Neural cell (in vitro differentiated cells): ENCODE data around the gene HOXD8. TPM values are rescaled to one million over a fixed set of nuclear protein-coding genes. Genes with fewer than 3 reads are reported as not detected.

Experiments
- H2AFZ ChIP-seq: fragments of 200-600, 300-800 bp; sonication (generic), shearing (Covaris generic); 2 replicates; pipeline ENCODE4 v1.6.0; 2014; ENCODE audit warnings: low read depth, mild to moderate bottlenecking, antibody characterized with exemption, low read length, moderate library complexity
- H3F3A ChIP-seq: fragments of 200-600 bp; shearing (Covaris generic); 2 replicates; pipeline ENCODE4 v1.6.1; 2016; ENCODE audit warnings: mild to moderate bottlenecking, moderate library complexity, mixed read lengths, antibody characterized with exemption, low read length; ENCODE audit not compliant: insufficient read depth, poor library complexity, severe bottlenecking
- H3K27ac ChIP-seq: fragments of 200-600, 300-800 bp; sonication (generic), shearing (Covaris generic); 2 replicates; pipeline ENCODE4 v1.5.1; 2014; ENCODE audit warnings: mild to moderate bottlenecking, low read length, moderate library complexity
- H3K27me3 ChIP-seq: fragments of 300-800, 200-600 bp; sonication (generic), shearing (Covaris generic); 2 replicates; pipeline ENCODE4 v1.6.0; 2014; ENCODE audit warnings: mild to moderate bottlenecking, low read depth, low read length, moderate library complexity; ENCODE audit not compliant: insufficient read depth
- H3K36me3 ChIP-seq: fragments of 300-800, 200-600 bp; sonication (generic), shearing (Covaris generic); 2 replicates; pipeline ENCODE4 v1.5.1; 2014; ENCODE audit warnings: mild to moderate bottlenecking, antibody characterized with exemption, low read length, moderate library complexity; ENCODE audit not compliant: insufficient read depth
- H3K4me2 ChIP-seq: fragments of 300-800, 200-600 bp; sonication (generic), shearing (Covaris generic); 2 replicates; pipeline ENCODE4 v1.6.0; 2014; ENCODE audit warnings: mild to moderate bottlenecking, low read length
- H3K4me3 ChIP-seq: fragments of 300-800, 200-600 bp; sonication (generic), shearing (Covaris generic); 2 replicates; pipeline ENCODE4 v1.5.1; 2014; ENCODE audit warnings: mild to moderate bottlenecking, low read length, moderate library complexity
- H3K79me2 ChIP-seq: fragments of 200-600 bp; shearing (Covaris generic); replicated peaks from 2 replicates; pipeline ENCODE4 v1.6.0; 2014; ENCODE audit warnings: mild to moderate bottlenecking, low read length, moderate library complexity; ENCODE audit not compliant: insufficient read depth
- H3K9ac ChIP-seq: fragments of 300-800, 200-600 bp; sonication (generic), shearing (Covaris generic); 2 replicates; pipeline ENCODE4 v1.6.1; 2016; ENCODE audit warnings: mild to moderate bottlenecking, low read length, mixed read lengths
- H3K9me2 ChIP-seq: fragments of 200-600 bp; shearing (Covaris generic); 2 replicates; pipeline ENCODE4 v1.6.1; 2016; ENCODE audit warnings: mild to moderate bottlenecking, low read length, mixed read lengths; ENCODE audit not compliant: insufficient read depth
- H3K9me3 ChIP-seq: fragments of 200-600, 300-800 bp; sonication (generic), shearing (Covaris generic); 2 replicates; pipeline ENCODE4 v1.6.1; 2016; ENCODE audit warnings: mild to moderate bottlenecking, mixed run types, low read length, moderate library complexity, mixed read lengths
- H4K20me1 ChIP-seq: fragments of 200-600 bp; shearing (Covaris generic); 2 replicates; pipeline ENCODE4 v1.6.1; 2016; ENCODE audit warnings: mild to moderate bottlenecking, mixed run types; ENCODE audit not compliant: insufficient read depth
- EP300 ChIP-seq: fragments of 450-650 bp; conservative IDR thresholded peaks from 2 replicates; pipeline ENCODE4 v1.6.1; 2014; ENCODE audit warnings: antibody characterized with exemption, mild to moderate bottlenecking, moderate library complexity; ENCODE audit not compliant: poor library complexity, severe bottlenecking
- EZH2 ChIP-seq: fragments of 200-600, 300-800 bp; shearing (Covaris generic), sonication (generic); IDR thresholded peaks from 2 replicates; pipeline ENCODE4 v1.6.1; 2014; ENCODE audit warnings: antibody characterized with exemption, low read length, borderline replicate concordance, mild to moderate bottlenecking; ENCODE audit not compliant: insufficient read depth, poor library complexity, severe bottlenecking
- MXI1 ChIP-seq: fragments of 450-650 bp; conservative IDR thresholded peaks from 2 replicates; pipeline ENCODE4 v1.6.1; 2014; ENCODE audit warnings: antibody characterized with exemption, mild to moderate bottlenecking; ENCODE audit not compliant: poor library complexity, severe bottlenecking
- POLR2AphosphoS5 ChIP-seq: IDR thresholded peaks from 2 replicates; pipeline ENCODE4 v1.6.1; 2012
- RAD21 ChIP-seq: fragments of 450-650 bp; conservative IDR thresholded peaks from 2 replicates; pipeline ENCODE4 v1.6.1; 2014; ENCODE audit warnings: antibody characterized with exemption, mild to moderate bottlenecking, moderate library complexity
- SMC3 ChIP-seq: fragments of 450-650 bp; conservative IDR thresholded peaks from 2 replicates; pipeline ENCODE4 v1.6.1; 2014; ENCODE audit warnings: antibody characterized with exemption, mild to moderate bottlenecking, moderate library complexity; ENCODE audit not compliant: poor library complexity
- TAF1 ChIP-seq: IDR thresholded peaks from 2 replicates; pipeline ENCODE4 v1.6.1; 2012; ENCODE audit warnings: low read depth
- polyA plus RNA-seq: library from polyadenylated mRNA; depleted of rRNA; stranded (reverse); fragments of >200 nt; gene quantifications from 2 replicates; pipeline ENCODE4 v1.2.3, GENCODE V29; 2014
- TF ChIP-seq, protein P1 (sequence below): IDR thresholded peaks from 2 replicates; pipeline ENCODE4 v1.6.1; 2012; ENCODE audit warnings: borderline replicate concordance
- TF ChIP-seq, protein P2 (sequence below): fragments of 450-650 bp; IDR thresholded peaks from 2 replicates; pipeline ENCODE4 v1.5.1; 2014; ENCODE audit warnings: antibody characterized with exemption, mild to moderate bottlenecking, moderate library complexity; ENCODE audit not compliant: poor library complexity, severe bottlenecking

The HOXD8 gene
- polyA plus RNA-seq, 1 donor from 2014 or later: not detected

DNA sequence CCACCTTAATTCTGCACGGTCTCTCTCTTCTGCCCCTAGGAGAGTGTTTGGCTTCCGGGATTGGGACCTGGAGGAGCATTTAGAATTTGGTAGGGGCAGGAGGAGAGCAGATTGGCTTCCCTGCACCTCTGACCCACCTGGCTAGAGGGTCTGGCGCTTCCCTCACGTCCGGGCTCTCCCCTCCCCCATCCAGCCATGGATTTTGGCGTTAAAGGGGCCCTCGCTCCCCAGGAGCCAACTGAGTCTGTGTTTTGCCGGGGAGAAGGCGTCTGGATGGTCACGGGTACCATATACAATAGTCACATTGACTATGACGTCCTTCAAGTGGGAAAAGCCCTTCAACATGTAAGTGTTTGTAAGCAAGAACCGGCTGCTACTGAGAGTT, 34.2 kb downstream of the HOXD8 start:
- no peak overlapping the region for H3K27ac ChIP-seq
- no peaks in the 10 kb centered on the region for H3F3A ChIP-seq
- H3K9me3 ChIP-seq: peaks cover 23% of the 10 kb centered on the region
- H3K36me3 ChIP-seq: no peaks in the 10 kb centered on the region
- TF ChIP-seq MXI1 (no peak), TAF1 (no peak), POLR2AphosphoS5 (no peak), EP300 (no peak), SMC3 (no peak), EZH2 (no peak), RAD21 (no peak)
- TF ChIP-seq, protein P1, sequence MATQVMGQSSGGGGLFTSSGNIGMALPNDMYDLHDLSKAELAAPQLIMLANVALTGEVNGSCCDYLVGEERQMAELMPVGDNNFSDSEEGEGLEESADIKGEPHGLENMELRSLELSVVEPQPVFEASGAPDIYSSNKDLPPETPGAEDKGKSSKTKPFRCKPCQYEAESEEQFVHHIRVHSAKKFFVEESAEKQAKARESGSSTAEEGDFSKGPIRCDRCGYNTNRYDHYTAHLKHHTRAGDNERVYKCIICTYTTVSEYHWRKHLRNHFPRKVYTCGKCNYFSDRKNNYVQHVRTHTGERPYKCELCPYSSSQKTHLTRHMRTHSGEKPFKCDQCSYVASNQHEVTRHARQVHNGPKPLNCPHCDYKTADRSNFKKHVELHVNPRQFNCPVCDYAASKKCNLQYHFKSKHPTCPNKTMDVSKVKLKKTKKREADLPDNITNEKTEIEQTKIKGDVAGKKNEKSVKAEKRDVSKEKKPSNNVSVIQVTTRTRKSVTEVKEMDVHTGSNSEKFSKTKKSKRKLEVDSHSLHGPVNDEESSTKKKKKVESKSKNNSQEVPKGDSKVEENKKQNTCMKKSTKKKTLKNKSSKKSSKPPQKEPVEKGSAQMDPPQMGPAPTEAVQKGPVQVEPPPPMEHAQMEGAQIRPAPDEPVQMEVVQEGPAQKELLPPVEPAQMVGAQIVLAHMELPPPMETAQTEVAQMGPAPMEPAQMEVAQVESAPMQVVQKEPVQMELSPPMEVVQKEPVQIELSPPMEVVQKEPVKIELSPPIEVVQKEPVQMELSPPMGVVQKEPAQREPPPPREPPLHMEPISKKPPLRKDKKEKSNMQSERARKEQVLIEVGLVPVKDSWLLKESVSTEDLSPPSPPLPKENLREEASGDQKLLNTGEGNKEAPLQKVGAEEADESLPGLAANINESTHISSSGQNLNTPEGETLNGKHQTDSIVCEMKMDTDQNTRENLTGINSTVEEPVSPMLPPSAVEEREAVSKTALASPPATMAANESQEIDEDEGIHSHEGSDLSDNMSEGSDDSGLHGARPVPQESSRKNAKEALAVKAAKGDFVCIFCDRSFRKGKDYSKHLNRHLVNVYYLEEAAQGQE: no peak
- TF ChIP-seq, protein P2, sequence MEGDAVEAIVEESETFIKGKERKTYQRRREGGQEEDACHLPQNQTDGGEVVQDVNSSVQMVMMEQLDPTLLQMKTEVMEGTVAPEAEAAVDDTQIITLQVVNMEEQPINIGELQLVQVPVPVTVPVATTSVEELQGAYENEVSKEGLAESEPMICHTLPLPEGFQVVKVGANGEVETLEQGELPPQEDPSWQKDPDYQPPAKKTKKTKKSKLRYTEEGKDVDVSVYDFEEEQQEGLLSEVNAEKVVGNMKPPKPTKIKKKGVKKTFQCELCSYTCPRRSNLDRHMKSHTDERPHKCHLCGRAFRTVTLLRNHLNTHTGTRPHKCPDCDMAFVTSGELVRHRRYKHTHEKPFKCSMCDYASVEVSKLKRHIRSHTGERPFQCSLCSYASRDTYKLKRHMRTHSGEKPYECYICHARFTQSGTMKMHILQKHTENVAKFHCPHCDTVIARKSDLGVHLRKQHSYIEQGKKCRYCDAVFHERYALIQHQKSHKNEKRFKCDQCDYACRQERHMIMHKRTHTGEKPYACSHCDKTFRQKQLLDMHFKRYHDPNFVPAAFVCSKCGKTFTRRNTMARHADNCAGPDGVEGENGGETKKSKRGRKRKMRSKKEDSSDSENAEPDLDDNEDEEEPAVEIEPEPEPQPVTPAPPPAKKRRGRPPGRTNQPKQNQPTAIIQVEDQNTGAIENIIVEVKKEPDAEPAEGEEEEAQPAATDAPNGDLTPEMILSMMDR: no peak
- no peaks in the 10 kb centered on the region for H3K79me2 ChIP-seq
- no peak overlapping the region for H3K4me2 ChIP-seq
- peaks cover 100% of the 10 kb centered on the region for H3K27me3 ChIP-seq
- H3K9ac ChIP-seq: no peak overlapping the region
- no peaks in the 10 kb centered on the region for H3K9me2 ChIP-seq
- no peak overlapping the region for H2AFZ ChIP-seq
- H4K20me1 ChIP-seq: no peaks in the 10 kb centered on the region
- no peak overlapping the region for H3K4me3 ChIP-seq

DNA sequence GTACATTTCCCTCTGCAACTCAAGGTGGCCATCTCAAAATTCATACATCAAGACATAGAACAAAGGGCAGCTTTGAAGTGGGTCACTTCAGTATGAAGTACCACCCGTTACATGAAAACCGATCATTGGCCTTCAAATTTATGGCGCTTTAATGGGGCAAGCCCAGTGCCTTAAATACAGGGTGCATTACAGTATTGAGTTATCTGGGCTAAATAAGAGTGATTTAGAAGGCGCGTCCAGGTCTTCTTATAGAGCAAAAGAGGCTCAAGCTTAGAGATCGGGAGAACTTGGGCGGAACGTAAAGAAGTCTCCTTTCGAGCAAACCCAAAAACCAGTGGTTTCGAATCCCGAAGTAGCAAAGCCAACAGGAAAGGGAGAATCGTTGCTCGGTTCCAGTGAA, 34.7 kb downstream of the HOXD8 start:
- no peak overlapping the region for H3K9ac ChIP-seq
- H3K27me3 ChIP-seq: peaks cover 100% of the 10 kb centered on the region
- peaks cover 23% of the 10 kb centered on the region for H3K9me3 ChIP-seq
- no peak overlapping the region for H3K27ac ChIP-seq
- no peak overlapping the region for H3K4me2 ChIP-seq
- H3K9me2 ChIP-seq: no peaks in the 10 kb centered on the region
- TF ChIP-seq TAF1: no peak
- TF ChIP-seq SMC3: no peak
- no peak for TF ChIP-seq EP300
- no peak for TF ChIP-seq RAD21
- TF ChIP-seq, protein P1: no peak
- TF ChIP-seq, protein P2: no peak
- no peak for TF ChIP-seq MXI1
- no peak for TF ChIP-seq POLR2AphosphoS5
- no peaks in the 10 kb centered on the region for H3K36me3 ChIP-seq
- H2AFZ ChIP-seq: no peak overlapping the region
- H4K20me1 ChIP-seq: no peaks in the 10 kb centered on the region
- no peaks in the 10 kb centered on the region for H3K79me2 ChIP-seq
- H3F3A ChIP-seq: no peaks in the 10 kb centered on the region
- H3K4me3 ChIP-seq: no peak overlapping the region
